Right ventricle myocardium superior (tissue), 1 donor: Measurements from ENCODE around the gene SOCS4. TPM values are rescaled to one million over a fixed set of nuclear protein-coding genes. Genes with fewer than 3 reads are reported as not detected.
"Not testable (repeated sequence)": the region's sequence is repeated elsewhere in the genome, so short reads cannot be mapped to it uniquely, and the experiment has no call there.

Source experiments
- ATAC-seq: fragments of 200-7000 bp; cut with Tn5 transposase; one replicate; pipeline ENCODE4 v1.9.1; 2020; ENCODE audit warnings: mild to moderate bottlenecking; ENCODE audit not compliant: poor library complexity
- DNase-seq: peaks from one replicate; pipeline ENCODE4 v3.0.0-alpha.2; 2020
- intact Hi-C: fragments of 100-400 bp; cut with DNase I; formaldehyde crosslinking; loops from one replicate; pipeline ENCODE4 v1.11.2; 2022
- total RNA-seq: library from RNA; stranded (reverse); fragmentation: NEBNext Ultra II Directional; extraction: Animal tissue kit (Norgen Biotek cat#: 25700); gene quantifications from one replicate; pipeline ENCODE4 v1.2.1, GENCODE V29; 2021
- donor health status: DM: no; HTN: yes; CAD: no; lungs with severe emphysema.

SOCS4 gene
- total RNA-seq, 1 donor from 2014 or later, result 15.2 TPM

DNA sequence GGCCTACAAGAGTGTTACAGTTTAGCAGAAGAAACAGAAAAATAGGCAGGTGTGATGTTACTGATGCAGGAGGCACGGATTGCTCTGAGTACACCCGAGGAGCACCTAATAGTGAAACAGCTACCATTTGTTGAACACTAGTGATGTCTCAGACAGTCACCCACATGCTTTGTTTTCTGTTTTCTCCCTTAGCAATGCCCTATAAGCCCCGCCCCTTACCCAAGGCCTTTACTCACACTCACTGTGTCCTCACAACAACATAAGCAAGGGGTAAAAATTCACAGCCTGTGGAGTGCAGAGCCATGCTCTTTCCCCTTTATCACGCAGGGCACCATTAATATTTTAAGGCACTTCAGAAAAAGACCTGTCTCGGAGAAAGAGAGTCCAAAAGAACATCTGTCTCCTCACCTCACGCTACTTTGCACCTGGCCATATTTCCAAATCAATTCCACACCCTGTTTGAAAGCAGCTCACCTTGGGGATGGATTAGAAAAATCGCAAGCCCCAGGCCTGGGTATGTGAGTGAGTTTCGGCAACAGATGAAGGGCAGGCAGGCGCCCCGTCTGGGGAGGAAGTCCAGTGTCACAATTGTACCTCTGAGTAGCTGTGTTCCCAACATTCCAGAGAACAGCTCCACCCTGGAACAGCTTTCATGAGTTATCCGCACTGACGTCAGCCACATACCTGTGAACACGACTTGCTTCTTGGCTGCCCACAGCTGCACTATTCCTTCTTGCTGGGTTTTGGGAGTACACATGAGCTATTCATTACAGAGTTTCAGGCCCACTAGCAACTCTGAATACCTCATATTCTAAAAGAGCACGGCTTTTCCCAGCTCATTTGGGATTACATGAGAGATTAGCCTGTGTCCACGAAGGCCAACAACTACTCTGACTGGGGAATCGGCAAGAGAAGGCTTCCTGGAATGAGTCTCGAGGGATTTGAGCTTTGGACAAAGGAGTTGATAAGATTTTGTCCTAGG, 50.4 kb downstream of the SOCS4 start:
- intact Hi-C loops, result no loop called here
- DNase-seq (no peak), ATAC-seq (peak; percentile 10)

DNA sequence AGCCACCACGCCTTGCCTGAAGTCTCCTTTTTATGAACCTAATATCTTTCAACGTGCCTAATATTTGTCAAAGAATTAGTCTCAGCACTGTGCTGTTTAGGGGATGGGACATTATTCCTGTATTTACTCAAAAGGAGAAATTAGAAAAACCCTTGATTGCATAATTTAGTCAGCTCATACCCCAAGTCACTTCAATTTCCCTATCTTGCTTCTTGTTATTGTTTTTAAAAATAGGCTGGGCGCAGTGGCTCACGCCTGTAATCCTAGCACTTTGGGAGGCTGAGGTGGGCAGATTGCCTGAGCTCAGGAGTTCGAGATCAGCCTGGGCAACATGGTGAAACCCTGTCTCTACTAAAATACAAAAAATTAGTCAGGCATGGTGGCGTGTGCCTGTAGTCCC, 52.9 kb downstream of the SOCS4 start:
- DNase-seq, intact Hi-C loops, ATAC-seq: not testable (repeated sequence)

DNA sequence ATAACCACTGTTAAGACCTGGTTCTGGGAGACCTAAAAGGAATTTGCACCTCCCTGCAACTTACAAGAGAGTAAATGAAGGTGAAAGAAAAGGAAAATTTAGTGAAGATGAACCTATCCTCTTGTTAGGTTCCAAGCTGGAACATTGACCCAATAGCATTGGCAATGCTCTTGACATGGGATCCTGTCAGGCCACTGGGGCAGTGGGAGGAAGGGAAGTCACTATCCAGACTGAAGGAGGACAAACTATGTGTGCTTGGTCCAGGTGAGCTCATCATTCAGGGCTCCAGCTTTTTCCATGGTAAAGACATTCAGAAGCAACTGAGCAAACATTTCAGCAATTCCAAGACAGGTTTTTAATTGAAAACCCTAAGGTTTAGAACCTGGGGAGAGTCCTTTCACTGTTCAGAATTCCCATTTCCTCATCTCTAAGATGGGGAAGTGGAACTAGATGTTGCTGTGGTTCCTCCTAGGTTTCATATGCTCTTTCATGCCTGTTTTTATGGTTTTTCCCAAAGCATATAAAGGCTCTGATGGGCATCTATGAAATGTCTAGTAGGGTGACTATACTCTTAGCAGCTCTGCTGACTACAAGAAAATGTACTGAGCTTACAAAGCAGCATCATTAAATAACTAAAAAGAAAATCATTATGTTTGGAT, 57.5 kb downstream of the SOCS4 start:
- no peak for ATAC-seq
- DNase-seq, result no peak
- intact Hi-C loops, result no loop called here

DNA sequence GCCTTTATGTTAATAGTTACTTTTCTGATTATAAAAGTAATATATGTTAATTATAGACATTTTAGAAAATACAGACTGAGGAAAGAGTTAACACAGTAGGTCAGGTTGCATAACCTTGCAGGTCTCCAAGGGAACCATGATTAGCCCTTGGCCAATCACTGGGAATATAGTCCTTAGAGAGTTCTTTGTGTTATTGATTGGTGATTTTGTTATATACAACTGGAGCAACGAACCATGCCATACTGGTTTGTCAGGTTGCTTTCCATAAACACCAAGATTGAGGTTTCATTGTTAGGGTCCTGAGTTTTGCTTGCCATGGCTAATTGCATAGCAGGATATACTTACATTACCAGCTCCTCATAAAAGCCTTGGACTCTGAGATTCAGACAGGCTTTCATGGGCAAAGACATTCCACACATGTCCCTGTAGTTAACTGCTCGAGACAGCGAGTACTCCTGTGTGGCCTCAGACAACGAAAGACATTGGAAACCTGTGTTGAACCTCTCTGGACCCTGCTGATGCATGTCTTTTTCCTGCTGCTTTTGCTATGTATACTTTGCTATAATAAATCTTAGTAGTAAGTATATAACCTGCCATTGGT, 58.1 kb downstream of the SOCS4 start:
- intact Hi-C loops, result no loop called here
- no peak for DNase-seq
- ATAC-seq, result no peak

DNA sequence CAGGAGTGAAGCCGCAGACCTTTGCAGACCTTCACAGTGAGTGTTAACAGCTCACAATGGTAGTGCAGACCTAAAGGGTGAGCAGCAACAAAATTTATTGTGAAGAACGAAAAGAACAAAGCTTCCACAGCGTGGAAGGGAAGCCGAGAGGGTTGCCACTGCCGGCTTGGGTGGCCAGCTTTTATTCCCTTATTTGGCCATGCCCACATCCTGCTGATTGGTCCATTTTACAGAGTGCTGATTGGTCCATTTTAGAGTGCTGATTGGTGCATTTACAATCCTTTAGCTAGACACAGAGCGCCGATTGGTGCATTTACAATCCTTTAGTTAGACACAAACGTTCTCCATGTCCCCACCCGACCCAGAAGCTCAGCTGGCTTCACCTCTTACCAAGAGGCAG, 59.9 kb downstream of the SOCS4 start:
- no peak for ATAC-seq
- intact Hi-C loops, result no loop called here

DNA sequence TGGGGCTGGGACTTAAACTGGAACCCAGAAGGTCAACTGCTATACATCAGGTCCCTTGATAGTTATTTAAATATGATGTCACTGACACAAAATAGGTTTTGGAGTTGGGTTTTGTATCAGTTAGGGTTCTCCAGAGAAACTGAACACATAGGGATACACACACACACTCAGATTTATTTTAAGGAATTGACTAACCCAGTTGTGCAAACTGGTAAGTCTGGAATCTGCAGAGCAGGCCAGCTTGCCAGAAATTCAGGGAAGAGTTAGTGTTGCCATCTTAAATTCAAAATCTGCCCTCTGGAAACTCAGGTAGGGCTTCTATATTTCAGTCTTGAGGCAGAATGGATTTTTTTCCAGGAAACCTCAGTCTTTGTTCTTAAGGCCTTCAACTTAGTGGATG, 61.3 kb downstream of the SOCS4 start:
- DNase-seq (no peak), ATAC-seq (no peak)
- intact Hi-C loops, result no loop called here

More for the DNA sequence above, 59.9 kb downstream of the SOCS4 start:
- no peak for DNase-seq

DNA sequence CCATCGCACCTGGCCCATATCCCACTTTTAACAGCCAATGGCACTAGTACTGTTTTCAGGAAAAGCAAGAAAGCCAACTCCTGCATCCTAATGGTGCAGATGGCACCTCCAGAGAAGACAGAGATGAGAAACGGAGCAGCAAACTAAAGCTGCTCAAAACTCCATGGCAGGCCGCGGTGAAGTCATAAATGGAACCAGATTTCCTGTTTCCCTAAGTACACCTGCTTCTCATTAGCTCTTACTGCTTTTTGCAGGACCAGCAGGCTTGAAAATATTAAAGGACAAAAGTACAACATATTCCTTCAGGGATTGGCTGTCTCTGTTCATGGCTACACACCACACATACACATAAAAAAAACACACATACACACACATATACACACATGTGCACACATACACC, 65.3 kb downstream of the SOCS4 start:
- no peak for DNase-seq
- ATAC-seq, result no peak
- intact Hi-C loops, result loop anchor here (5.0 kb wide), 1 partner anchor 65 kb away; no protein-coding TSS in a partner anchor

DNA sequence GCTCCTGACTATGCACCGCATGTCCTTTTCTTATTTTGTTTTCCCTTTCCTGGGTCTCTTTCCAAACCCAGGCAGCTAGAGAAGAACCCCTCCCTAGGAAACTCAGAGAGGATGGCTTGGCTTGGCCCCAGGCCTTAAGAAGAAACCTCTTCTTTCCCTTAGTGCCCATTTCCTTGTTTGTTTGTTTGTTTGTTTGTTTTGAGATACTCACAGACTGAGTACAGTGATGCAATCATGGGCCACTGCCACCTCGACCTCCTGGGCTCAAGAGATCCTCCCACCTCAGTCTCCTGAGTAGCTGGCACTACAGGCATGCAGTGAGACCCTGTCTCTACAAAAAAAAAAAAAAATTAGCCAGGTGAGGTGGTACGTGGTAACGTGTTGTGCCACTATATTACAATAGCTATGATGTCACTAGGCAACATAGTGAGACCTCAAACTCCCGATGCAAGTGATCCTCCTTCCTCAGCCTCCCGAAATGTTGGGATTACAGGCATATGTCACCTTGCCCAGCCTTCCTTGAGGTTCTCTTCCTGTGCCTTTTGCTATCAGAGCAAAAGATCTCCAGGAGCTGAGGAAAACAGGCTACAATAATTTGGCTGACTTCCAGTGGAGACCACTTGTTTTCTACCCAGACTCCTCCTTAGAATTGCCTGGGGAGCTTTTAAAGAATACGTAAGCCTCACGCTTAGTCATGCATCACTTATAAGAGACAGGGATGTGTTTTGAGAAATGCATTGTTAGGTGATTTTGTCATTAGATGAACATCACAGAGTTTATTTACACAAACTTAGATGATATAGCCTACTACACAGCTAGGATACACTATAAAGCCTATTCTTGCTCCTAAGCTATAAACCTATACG, 67.5 kb downstream of the SOCS4 start:
- intact Hi-C loops, result loop anchor here (5.0 kb wide), 2 partner anchors 38 to 63 kb away; no protein-coding TSS in a partner anchor
- no peak for DNase-seq
- ATAC-seq, result no peak

DNA sequence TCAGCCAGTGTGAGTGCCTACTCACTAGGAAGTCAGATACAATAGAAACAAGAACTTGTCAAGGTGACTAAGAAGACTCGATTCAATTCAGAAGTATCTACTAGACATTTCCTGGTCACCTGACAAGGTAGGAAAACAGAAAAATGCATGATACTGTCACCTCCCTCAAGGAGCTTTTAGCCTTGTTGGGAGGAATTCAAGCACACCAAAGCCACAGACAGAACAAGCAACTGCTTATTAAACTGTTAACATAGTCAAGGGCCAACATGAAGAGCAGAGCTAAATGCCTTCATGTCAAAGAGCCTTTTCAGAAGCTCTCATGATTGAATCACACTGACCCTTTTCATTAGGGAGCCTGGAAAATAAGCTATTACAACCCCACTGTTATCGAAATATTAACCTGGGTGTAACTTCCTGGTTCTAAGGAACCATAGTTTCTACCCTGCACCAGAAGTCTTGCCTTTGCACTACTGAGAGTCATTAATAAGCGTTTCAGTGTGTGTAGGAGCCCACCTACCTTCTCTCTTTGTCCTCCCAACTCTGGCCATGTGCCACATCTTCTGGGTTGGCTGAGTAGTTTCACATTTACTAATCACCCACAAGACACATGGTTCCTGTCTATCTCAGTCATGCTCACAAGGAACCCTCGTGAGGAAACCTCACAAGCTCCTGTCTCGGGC, 71.0 kb downstream of the SOCS4 start:
- intact Hi-C loops, result loop anchor here (5.0 kb wide), 1 partner anchor 34 kb away; no protein-coding TSS in a partner anchor
- ATAC-seq, result no peak
- no peak for DNase-seq

DNA sequence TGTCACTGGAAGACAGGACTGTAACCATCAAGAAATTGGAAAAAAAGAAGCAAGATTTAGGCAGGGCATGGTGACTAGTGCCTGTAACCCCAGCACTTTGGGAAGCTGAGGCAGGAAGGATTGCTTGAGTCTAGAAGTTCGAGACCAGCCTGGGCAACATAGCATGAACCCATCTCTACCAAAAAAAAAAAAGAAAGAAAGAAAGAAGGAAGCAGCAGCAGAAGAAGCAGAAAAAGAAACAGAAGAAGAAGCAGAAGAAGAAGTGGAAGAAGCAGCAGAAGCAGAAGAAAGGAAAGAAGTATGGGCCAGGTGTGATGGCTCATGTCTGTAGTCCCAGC, 71.5 kb downstream of the SOCS4 start:
- no peak for ATAC-seq
- intact Hi-C loops, result loop anchor here (5.0 kb wide), 1 partner anchor 34 kb away; no protein-coding TSS in a partner anchor
- no peak for DNase-seq

Other genes starting within 250 kb of the SOCS4 start
- 1.9 TPM for gene GCH1, start 124.4 kb upstream of the SOCS4 start, total RNA-seq
- gene WDHD1, start 137 bp upstream of the SOCS4 start, total RNA-seq, result 1.5 TPM
- 49.5 TPM for gene MAPK1IP1L, start 24.4 kb downstream of the SOCS4 start, total RNA-seq
- gene LGALS3, start 102.0 kb downstream of the SOCS4 start, total RNA-seq, result 246 TPM
- 0.27 TPM for gene DLGAP5, start 164.3 kb downstream of the SOCS4 start, total RNA-seq
- 24.6 TPM for gene FBXO34, start 244.2 kb downstream of the SOCS4 start, total RNA-seq